AG04449 (cell line): Measurements from ENCODE around the gene TGM4.

Experiments used
- CTCF ChIA-PET: fragments of 350-600 bp; formaldehyde crosslinking; extraction: SDS; loops from one replicate; lab custom pipeline; 2021; ENCODE audit warnings: antibody characterized with exemption; lab: Yijun Ruan, JAX
- POLR2A ChIA-PET: fragments of 400-600, 350-600 bp; formaldehyde crosslinking; extraction: SDS; loops from one replicate; lab custom pipeline; 2020; ENCODE audit warnings: antibody characterized with exemption, inconsistent platforms; lab: Yijun Ruan, JAX
- DNase-seq: peaks from one replicate; pipeline ENCODE4 v3.0.0-alpha.2; 2010; ENCODE audit warnings: low read depth, low spot score
- H3K4me3 ChIP-seq: 2 replicates; pipeline ENCODE4 v1.5.1; 2011; ENCODE audit warnings: low read depth, mild to moderate bottlenecking, control low read depth, low read length
- TF ChIP-seq, protein P1 (sequence below): IDR thresholded peaks from one replicate; pipeline ENCODE4 v1.5.1; 2011; ENCODE audit warnings: mild to moderate bottlenecking, moderate library complexity, low read length, control low read depth, inconsistent platforms; ENCODE audit not compliant: insufficient read depth; ENCODE audit errors: missing control alignments

The TGM4 gene

DNA sequence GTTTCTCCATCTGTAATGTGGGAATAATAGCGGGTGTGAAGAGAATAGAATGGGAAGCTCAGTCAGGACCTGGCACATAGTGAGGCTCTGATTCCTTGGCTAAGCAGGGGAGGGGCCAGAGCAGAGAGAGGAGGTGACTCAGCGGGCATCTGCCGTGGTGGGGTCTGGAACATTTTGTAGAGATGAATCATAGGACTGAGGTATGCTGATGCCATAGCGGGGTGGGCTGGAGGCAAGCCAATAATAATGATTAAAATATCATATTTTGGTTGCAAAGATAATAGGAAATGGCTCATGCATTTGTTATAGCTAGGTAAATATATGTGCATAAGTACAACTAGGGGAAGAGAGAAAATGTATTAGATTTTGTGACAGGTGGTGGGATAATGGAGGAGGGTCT lies 11.2 kb downstream of the TGM4 start:
- H3K4me3 ChIP-seq = no peak overlapping the region
- ChIA-PET CTCF (interaction anchor here (1.0 to 1.3 kb wide), 3 partner anchors 9 to 123 kb away, joined by 3 read pairs; no protein-coding TSS in a partner anchor), POLR2A (no interaction called here)
- DNase-seq = peak; percentile 72
- TF ChIP-seq, protein P1, sequence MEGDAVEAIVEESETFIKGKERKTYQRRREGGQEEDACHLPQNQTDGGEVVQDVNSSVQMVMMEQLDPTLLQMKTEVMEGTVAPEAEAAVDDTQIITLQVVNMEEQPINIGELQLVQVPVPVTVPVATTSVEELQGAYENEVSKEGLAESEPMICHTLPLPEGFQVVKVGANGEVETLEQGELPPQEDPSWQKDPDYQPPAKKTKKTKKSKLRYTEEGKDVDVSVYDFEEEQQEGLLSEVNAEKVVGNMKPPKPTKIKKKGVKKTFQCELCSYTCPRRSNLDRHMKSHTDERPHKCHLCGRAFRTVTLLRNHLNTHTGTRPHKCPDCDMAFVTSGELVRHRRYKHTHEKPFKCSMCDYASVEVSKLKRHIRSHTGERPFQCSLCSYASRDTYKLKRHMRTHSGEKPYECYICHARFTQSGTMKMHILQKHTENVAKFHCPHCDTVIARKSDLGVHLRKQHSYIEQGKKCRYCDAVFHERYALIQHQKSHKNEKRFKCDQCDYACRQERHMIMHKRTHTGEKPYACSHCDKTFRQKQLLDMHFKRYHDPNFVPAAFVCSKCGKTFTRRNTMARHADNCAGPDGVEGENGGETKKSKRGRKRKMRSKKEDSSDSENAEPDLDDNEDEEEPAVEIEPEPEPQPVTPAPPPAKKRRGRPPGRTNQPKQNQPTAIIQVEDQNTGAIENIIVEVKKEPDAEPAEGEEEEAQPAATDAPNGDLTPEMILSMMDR = no peak

DNA sequence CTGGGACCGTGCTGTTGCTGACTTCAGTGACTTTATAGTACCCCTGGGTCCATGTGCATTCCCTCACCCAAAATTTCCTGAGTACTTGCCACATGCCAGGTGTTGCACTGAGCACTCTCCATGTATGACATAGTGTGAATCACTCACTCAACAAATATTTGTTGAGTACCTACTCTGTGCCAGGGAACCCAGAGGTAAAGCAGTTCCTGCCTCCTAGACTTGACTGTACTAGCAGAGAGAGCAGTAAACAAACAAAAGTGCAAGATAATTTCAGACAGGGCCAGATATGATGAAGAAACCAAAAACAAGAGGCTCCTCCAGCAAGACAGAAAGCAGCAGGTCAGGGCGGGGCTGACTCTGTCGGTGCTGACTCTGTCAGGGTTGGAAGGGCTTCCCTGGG lies 12.2 kb downstream of the TGM4 start:
- DNase-seq = no peak
- POLR2A ChIA-PET = no interaction called here

DNA sequence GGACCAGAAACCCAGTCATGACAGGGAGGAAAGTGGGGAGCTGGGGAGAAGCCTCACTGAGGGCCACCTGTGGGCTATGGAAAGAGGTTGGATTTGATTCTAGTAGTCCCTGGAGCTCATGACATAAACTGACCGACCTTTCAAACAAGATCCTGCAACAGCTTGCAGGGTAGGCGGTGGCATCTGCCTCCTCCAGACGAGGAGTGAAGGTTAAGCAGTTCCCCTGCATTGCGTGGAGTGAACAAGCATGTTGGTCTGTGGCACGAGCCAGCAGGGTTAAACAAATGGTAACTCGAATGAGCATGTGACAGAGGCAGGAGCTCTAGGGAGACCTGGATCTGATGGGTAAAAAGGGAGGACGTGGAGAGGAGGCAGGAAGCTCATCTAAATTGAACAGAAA lies 12.7 kb downstream of the TGM4 start:
- H3K4me3 ChIP-seq = no peak overlapping the region
- POLR2A ChIA-PET = no interaction called here
- TF ChIP-seq, protein P1 = no peak
- CTCF ChIA-PET = interaction anchor here (1.1 kb wide), 1 partner anchor 20 kb away, joined by 3 read pairs; no protein-coding TSS in a partner anchor
- DNase-seq = no peak

More for the DNA sequence above, 12.2 kb downstream of the TGM4 start:
- TF ChIP-seq, protein P1 = no peak
- no peak overlapping the region for H3K4me3 ChIP-seq
- CTCF ChIA-PET = interaction anchor here (1.0 to 1.1 kb wide), 3 partner anchors 8 to 124 kb away, joined by 3 read pairs; no protein-coding TSS in a partner anchor

DNA sequence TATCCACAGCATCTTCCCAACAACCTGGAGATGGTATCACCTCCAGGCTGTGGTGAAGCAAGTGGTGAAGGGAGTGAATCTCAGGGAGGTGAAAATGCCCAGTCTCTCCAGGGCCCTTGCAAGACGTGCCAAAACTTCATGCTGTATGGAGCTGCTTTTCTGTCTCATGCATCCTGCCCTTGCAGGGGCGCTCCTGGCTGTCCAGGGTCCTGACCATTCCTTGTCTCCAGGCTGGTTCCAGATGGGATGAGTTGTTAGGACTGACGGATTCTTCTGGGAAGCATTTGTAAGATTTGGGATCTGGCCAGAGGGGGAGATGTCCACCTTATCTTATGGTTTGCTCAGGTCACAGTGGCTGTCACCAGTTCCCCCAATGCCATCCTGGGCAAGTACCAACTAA lies 15.8 kb downstream of the TGM4 start:
- POLR2A ChIA-PET = no interaction called here
- CTCF ChIA-PET = no interaction called here
- DNase-seq = no peak
- no peak overlapping the region for H3K4me3 ChIP-seq
- TF ChIP-seq, protein P1 = no peak

DNA sequence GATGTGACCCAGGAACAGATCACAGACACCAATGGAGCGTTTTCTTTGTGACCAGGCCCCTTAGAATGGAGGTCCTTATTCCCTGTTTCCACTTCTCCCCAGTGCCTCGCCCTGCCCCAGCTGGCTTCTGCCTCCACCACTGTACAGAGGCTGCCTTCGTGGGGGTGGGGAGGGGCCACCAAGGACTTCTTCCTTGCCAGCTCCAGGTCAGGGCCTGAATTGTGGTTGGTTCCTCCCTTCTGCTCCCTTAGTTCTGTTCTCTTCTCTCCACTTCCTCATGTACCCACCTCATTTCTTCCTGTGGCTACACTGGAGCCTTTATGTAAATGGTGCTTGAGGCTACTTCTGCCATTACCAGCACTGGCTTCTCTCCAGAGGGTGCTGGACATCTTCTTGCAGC lies 16.4 kb downstream of the TGM4 start:
- CTCF ChIA-PET = no interaction called here
- H3K4me3 ChIP-seq = no peak overlapping the region
- POLR2A ChIA-PET = no interaction called here
- no peak for DNase-seq
- TF ChIP-seq, protein P1 = no peak

DNA sequence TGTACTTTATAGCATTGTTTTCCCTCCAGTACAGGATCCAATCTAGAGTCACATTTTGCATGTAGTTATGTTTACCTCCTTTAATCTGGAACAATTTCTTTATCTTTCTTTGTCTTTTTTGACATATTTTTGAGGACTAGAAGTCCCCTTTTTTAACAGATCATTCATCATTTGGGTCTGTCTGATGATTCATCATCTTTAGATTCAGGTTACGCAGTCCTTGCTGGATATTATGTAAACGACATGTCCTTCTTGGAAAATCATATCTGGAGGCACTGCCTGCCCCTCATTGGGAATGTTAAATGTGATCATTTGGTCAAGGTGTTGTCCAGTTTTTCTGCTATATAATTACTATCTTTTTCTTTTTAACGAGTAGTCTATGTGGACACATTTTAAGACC lies 18.3 kb downstream of the TGM4 start:
- CTCF ChIA-PET = interaction anchor here (2.5 kb wide), 1 partner anchor 21 kb away, joined by 12 read pairs; no protein-coding TSS in a partner anchor
- DNase-seq = no peak
- POLR2A ChIA-PET = interaction anchor here (0.6 to 1.0 kb wide), 3 partner anchors 8 to 832 kb away, joined by 3 to 4 read pairs (median 3); no protein-coding TSS in a partner anchor
- no peak overlapping the region for H3K4me3 ChIP-seq
- TF ChIP-seq, protein P1 = no peak
